ENCODE measurements around the gene HCRTR1. TPM values are rescaled to one million over a fixed set of nuclear protein-coding genes. Genes with fewer than 3 reads are reported as not detected.

Gene HCRTR1
- total and polyA plus RNA-seq, 2 of the 8 experiments (the other 6 are each of a cell fraction or from before 2014, with no cell fraction given), result 0.35 to 0.39 TPM

DNA sequence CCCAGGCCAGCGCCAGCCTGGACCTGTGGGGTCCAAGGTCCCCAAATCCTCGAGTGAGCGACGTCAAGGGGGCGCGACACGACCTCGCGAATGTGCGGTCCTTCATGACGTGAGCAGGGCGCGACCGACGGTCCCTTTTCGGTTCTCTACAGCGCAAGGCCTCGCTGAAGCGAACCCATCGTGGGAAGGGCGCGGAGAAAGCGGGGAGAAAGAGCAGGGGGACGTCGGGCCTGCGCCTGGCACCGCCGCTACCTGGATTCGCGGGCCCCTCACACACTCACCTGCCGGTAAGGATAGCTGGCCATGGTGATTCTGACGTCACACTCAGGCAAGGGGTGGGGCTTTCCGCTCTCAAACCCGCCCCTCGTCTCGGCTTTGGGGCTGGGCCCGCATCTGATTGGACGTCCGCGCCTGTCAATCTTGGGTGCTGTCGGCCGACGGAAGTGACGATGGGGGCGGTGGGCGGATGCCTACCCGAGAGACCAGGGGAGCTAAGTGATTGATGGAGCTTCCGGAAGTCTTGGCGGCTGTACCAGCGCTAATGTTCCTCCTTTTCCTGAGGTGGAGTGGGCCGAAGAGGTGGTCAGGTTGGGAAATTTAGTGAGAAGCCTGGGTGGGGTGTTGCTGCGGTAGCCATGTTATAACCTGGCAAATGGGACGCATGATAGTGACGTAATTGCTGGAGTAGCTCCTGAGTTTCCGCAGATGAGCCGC is 27.2 kb downstream of the HCRTR1 start, which contains the start of gene PEF1:
PEF1 (minus strand) TSS at position 317 of the 714 bp plus-strand sequence; CDS start at position 305, 12 bp downstream.
- peak within 1 kb of the TSS; percentile 99 for H2BK12ac ChIP-seq (ENCODE audit: low read depth, low read length)
- peak within 1 kb of the TSS; percentile 89 to 97 (median 93) for H3K4me3 ChIP-seq (ENCODE audit: extremely low read depth in 1 of 4, insufficient read depth in 2 of 4, low read depth in 3 of 4, low read length in 4 of 4)
- DNase-seq (ENCODE audit: low read depth in 1 of 2, low spot score in 2 of 2) (peak; percentile 91 to 99), FAIRE-seq (peak; percentile 13)
- H3K4me1 ChIP-seq (replicated peaks in 1 of 4; ENCODE audit: control insufficient read depth in 3 of 4, insufficient read depth in 4 of 4, low read length in 3 of 4), result peaks cover 5 to 17% (median 6%) of the 10 kb centered on the region in 4 experiments
- no peaks in the 10 kb centered on the region for H3K27me3 ChIP-seq (replicated peaks in 1 of 4; ENCODE audit: control insufficient read depth in 3 of 4, extremely low read depth in 1 of 4, insufficient read depth in 3 of 4, low read length in 3 of 4)
- H3K14ac ChIP-seq (ENCODE audit: insufficient read length), result no peak within 1 kb of the TSS
- peak within 1 kb of the TSS; percentile 98 for H3K56ac ChIP-seq (replicated peaks; ENCODE audit: insufficient read length, low read depth, low read length)
- 0% methylated on average over 54 of the region's 56 CpGs; no CpG with 5 or more reads in 1 of the 2 experiments for WGBS, 2 experiments (ENCODE audit: extremely low coverage in 1 of 2, insufficient coverage in 1 of 2, insufficient read length in 1 of 2, insufficient replicate concordance in 2 of 2, low coverage in 1 of 2, low lambda C conversion rate in 2 of 2, missing lambda C conversion rate in 1 of 2)
- H3K27ac ChIP-seq (ENCODE audit: low read depth, low read length), result peak within 1 kb of the TSS; percentile 100
- H2BK20ac ChIP-seq (ENCODE audit: low read length), result peak within 1 kb of the TSS; percentile 66; the same call in 1 of the 2 replicates
- peak within 1 kb of the TSS; percentile 100 for H4K8ac ChIP-seq (ENCODE audit: extremely low read depth, insufficient read depth, low read length)
- peak within 1 kb of the TSS; percentile 100 for H2BK5ac ChIP-seq (ENCODE audit: low read depth, low read length)
- H3K36me3 ChIP-seq (ENCODE audit: control insufficient read depth in 2 of 4, insufficient read depth in 4 of 4, low read length in 3 of 4), result no peaks in the 10 kb centered on the region
- H2AK5ac ChIP-seq (ENCODE audit: low read depth, low read length), result peak within 1 kb of the TSS; percentile 89; the same call in 1 of the 2 replicates
- peaks cover 3 to 41% of the 10 kb centered on the region in 2 experiments; a peak in 2 of 4 replicates for H3K79me2 ChIP-seq (ENCODE audit: control insufficient read depth in 1 of 2, insufficient read depth in 2 of 2, low read length in 2 of 2)
- H4K91ac ChIP-seq (replicated peaks; ENCODE audit: insufficient read length, low read length), result peak within 1 kb of the TSS; percentile 100
- peaks cover 9% of the 10 kb centered on the region for H3K23me2 ChIP-seq (ENCODE audit: low read depth, low read length)
- peak within 1 kb of the TSS; percentile 98 for H2BK120ac ChIP-seq (replicated peaks; ENCODE audit: low read depth, low read length)
- H2BK15ac ChIP-seq (ENCODE audit: low read length), result peak within 1 kb of the TSS; percentile 95; the same call in 1 of the 2 replicates
- H3K4me2 ChIP-seq (ENCODE audit: insufficient read depth in 1 of 2, low read depth in 2 of 2, low read length in 2 of 2), result peak within 1 kb of the TSS; percentile 92
- H3K18ac ChIP-seq (ENCODE audit: extremely low read depth, low read length), result peak within 1 kb of the TSS; percentile 100
- H4K5ac ChIP-seq (ENCODE audit: insufficient read length, low read depth, low read length), result peak within 1 kb of the TSS; percentile 100
- H3K9me3 ChIP-seq (ENCODE audit: insufficient read depth in 2 of 2, low read depth in 1 of 2, low read length in 1 of 2), result no peaks in the 10 kb centered on the region
- ChIA-PET POLR2A (ENCODE audit: partially characterized antibody) (interaction anchor here (0.6 to 3.5 kb wide), 24 partner anchors 9 to 209 kb away, joined by 3 to 31 read pairs (median 4); partner anchors contain the start of gene COL16A1), CTCF (ENCODE audit: partially characterized antibody) (interaction anchor here (1.3 to 3.2 kb wide), 5 partner anchors 9 to 144 kb away, joined by 4 to 30 read pairs (median 5); no protein-coding TSS in a partner anchor)
- H3K9ac ChIP-seq (replicated peaks in 1 of 4; ENCODE audit: extremely low read depth in 1 of 4, low read depth in 3 of 4, low read length in 3 of 4), result peak within 1 kb of the TSS; percentile 82 to 100 (median 99)
- H4K20me1 ChIP-seq (replicated peaks in 1 of 2; ENCODE audit: control insufficient read depth in 1 of 2, insufficient read depth in 2 of 2, low read length in 2 of 2), result peaks cover 0 to under 1% of the 10 kb centered on the region in 2 experiments
- peak within 1 kb of the TSS; percentile 74 for H3K4ac ChIP-seq (replicated peaks; ENCODE audit: insufficient read length, low read depth, low read length)
- no peak within 1 kb of the TSS for H3K23ac ChIP-seq (ENCODE audit: insufficient read length)
- H2AFZ ChIP-seq (ENCODE audit: low read length), result peak within 1 kb of the TSS; percentile 96
- H3K79me1 ChIP-seq (ENCODE audit: low read depth, low read length), result no peaks in the 10 kb centered on the region; the same call in 1 of the 2 replicates
- TF ChIP-seq EP300 (IDR thresholded peaks at IDR 0.05; ENCODE audit: borderline replicate concordance in 1 of 2, low read depth in 2 of 2, low read length in 2 of 2), result no peak
- TF ChIP-seq GABPA (IDR thresholded peaks at IDR 0.05; ENCODE audit: borderline replicate concordance, insufficient read depth, low read length), result peak; percentile 89
- TF ChIP-seq RAD21 (IDR thresholded peaks at IDR 0.05 in 1 of 2, conservative IDR thresholded peaks at IDR 0.05 in 1 of 2; ENCODE audit: low read depth in 2 of 2, low read length in 2 of 2), result no peak
- no peak for TF ChIP-seq BCL11A (IDR thresholded peaks at IDR 0.05; ENCODE audit: low read depth in 2 of 2, low read length in 2 of 2)
- TF ChIP-seq, protein P1, sequence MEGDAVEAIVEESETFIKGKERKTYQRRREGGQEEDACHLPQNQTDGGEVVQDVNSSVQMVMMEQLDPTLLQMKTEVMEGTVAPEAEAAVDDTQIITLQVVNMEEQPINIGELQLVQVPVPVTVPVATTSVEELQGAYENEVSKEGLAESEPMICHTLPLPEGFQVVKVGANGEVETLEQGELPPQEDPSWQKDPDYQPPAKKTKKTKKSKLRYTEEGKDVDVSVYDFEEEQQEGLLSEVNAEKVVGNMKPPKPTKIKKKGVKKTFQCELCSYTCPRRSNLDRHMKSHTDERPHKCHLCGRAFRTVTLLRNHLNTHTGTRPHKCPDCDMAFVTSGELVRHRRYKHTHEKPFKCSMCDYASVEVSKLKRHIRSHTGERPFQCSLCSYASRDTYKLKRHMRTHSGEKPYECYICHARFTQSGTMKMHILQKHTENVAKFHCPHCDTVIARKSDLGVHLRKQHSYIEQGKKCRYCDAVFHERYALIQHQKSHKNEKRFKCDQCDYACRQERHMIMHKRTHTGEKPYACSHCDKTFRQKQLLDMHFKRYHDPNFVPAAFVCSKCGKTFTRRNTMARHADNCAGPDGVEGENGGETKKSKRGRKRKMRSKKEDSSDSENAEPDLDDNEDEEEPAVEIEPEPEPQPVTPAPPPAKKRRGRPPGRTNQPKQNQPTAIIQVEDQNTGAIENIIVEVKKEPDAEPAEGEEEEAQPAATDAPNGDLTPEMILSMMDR (IDR thresholded peaks at IDR 0.05; ENCODE audit: control extremely low read depth in 1 of 3, insufficient read depth in 1 of 3, low read depth in 1 of 3, low read length in 3 of 3), result no peak
- 0 out of 4 replicates have a peak, but pooled peaks have one; percentile 4 to 40 for TF ChIP-seq HDAC2 (IDR thresholded peaks at IDR 0.05; ENCODE audit: borderline replicate concordance in 1 of 2, low read depth in 2 of 2, low read length in 2 of 2)
- TF ChIP-seq POLR2A (IDR thresholded peaks at IDR 0.05; ENCODE audit: control extremely low read depth in 1 of 2, low read depth in 2 of 2, low read length in 2 of 2), result peak in 1 of 2 experiments; percentile 72; a peak in 2 of 3 replicates
